HepG2 (cell line): ENCODE measurements around the gene CDH13. TPM values are rescaled to one million over a fixed set of nuclear protein-coding genes. Genes with fewer than 3 reads are reported as not detected.

Experiments
- ATF4 ChIP-seq, 2 experiments: fragments of 450-650 bp in 1 of 2; sonication (generic) in 1 of 2; formaldehyde crosslinking; IDR thresholded peaks; 2 replicates each; pipeline versions ENCODE4 v1.5.0 to v1.8.0; 2020 to 2022; ENCODE audit warnings: mild to moderate bottlenecking in 1 of 2, missing genetic modification reagents in 1 of 2
- DR1 ChIP-seq: sonication (generic); formaldehyde crosslinking; IDR thresholded peaks from 2 replicates; pipeline ENCODE4 v1.8.0; 2021; ENCODE audit warnings: mild to moderate bottlenecking, missing genetic modification reagents, inconsistent platforms
- E2F5 ChIP-seq: sonication (generic); formaldehyde crosslinking; conservative IDR thresholded peaks from 2 replicates; pipeline ENCODE4 v1.4.0; 2020; ENCODE audit warnings: missing genetic modification reagents
- ERF ChIP-seq: IDR thresholded peaks from 2 replicates; pipeline ENCODE4 v1.6.1; 2018; ENCODE audit warnings: missing biosample characterization, missing genetic modification reagents
- FOXC1 ChIP-seq: sonication (generic); formaldehyde crosslinking; IDR thresholded peaks from 2 replicates; pipeline ENCODE4 v1.8.0; 2022; ENCODE audit warnings: mild to moderate bottlenecking, missing genetic modification reagents, borderline replicate concordance
- HDAC6 ChIP-seq: fragments of 200-600 bp; sonication (generic); IDR thresholded peaks from 2 replicates; pipeline ENCODE4 v1.7.0; 2017; ENCODE audit warnings: mild to moderate bottlenecking, antibody characterized with exemption, low read length, low read depth
- HOXA5 ChIP-seq: sonication (generic); formaldehyde crosslinking; IDR thresholded peaks from 2 replicates; pipeline ENCODE4 v1.4.0; 2020; ENCODE audit warnings: missing genetic modification reagents
- IKZF1 ChIP-seq: fragments of 450-650 bp; IDR thresholded peaks from 2 replicates; pipeline ENCODE4 v1.7.1; 2016
- MED13 ChIP-seq: sonication (generic); formaldehyde crosslinking; IDR thresholded peaks from 2 replicates; pipeline ENCODE4 v1.5.0; 2020; ENCODE audit warnings: missing genetic modification reagents
- MIER2 ChIP-seq: IDR thresholded peaks from 2 replicates; pipeline ENCODE4 v1.6.1; 2016; ENCODE audit warnings: missing biosample characterization, missing genetic modification reagents
- NCOA1 ChIP-seq: sonication (generic); formaldehyde crosslinking; IDR thresholded peaks from 2 replicates; pipeline ENCODE4 v1.9.0; 2021; ENCODE audit warnings: missing genetic modification reagents
- NFE2 ChIP-seq: sonication (generic); formaldehyde crosslinking; IDR thresholded peaks from 2 replicates; pipeline ENCODE4 v1.4.0; 2020; ENCODE audit warnings: missing genetic modification reagents
- NFYB ChIP-seq: sonication (generic); formaldehyde crosslinking; IDR thresholded peaks from 2 replicates; pipeline ENCODE4 v1.4.0; 2020; ENCODE audit warnings: missing genetic modification reagents
- NR3C1 ChIP-seq: sonication (generic); formaldehyde crosslinking; IDR thresholded peaks from 2 replicates; pipeline ENCODE4 v1.4.0; 2020; ENCODE audit warnings: missing genetic modification reagents
- ONECUT2 ChIP-seq: sonication (generic); formaldehyde crosslinking; IDR thresholded peaks from 2 replicates; pipeline ENCODE4 v1.4.0; 2020; ENCODE audit warnings: missing genetic modification reagents
- PHF8 ChIP-seq: sonication (generic); formaldehyde crosslinking; IDR thresholded peaks from 2 replicates; pipeline ENCODE4 v1.5.0; 2020; ENCODE audit warnings: missing genetic modification reagents
- RBAK ChIP-seq: sonication (generic); formaldehyde crosslinking; IDR thresholded peaks from 2 replicates; pipeline ENCODE4 v1.5.1; 2020; ENCODE audit warnings: mild to moderate bottlenecking, missing genetic modification reagents
- RFX1 ChIP-seq: fragments of 450-650 bp; IDR thresholded peaks from 2 replicates; pipeline ENCODE4 v1.6.1; 2017
- SAFB2 ChIP-seq: sonication (generic); formaldehyde crosslinking; IDR thresholded peaks from 2 replicates; pipeline ENCODE4 v1.5.1; 2020; ENCODE audit warnings: missing genetic modification reagents, low read depth, mild to moderate bottlenecking, borderline replicate concordance
- THRA ChIP-seq: sonication (generic); formaldehyde crosslinking; IDR thresholded peaks from 2 replicates; pipeline ENCODE4 v1.4.0; 2020; ENCODE audit warnings: missing genetic modification reagents, borderline replicate concordance
- ZBTB33 ChIP-seq: sonication (generic); formaldehyde crosslinking; IDR thresholded peaks from 2 replicates; pipeline ENCODE4 v1.4.0; 2020; ENCODE audit warnings: missing genetic modification reagents
- ZNF33B ChIP-seq: sonication (generic); formaldehyde crosslinking; IDR thresholded peaks from 2 replicates; pipeline ENCODE4 v1.5.1; 2020; ENCODE audit warnings: mild to moderate bottlenecking, missing genetic modification reagents
- ZNF451 ChIP-seq: sonication (generic); formaldehyde crosslinking; IDR thresholded peaks from 2 replicates; pipeline ENCODE4 v1.5.0; 2020; ENCODE audit warnings: mild to moderate bottlenecking, missing genetic modification reagents
- ZNF564 ChIP-seq: sonication (generic); formaldehyde crosslinking; IDR thresholded peaks from 2 replicates; pipeline ENCODE4 v1.8.1; 2023; ENCODE audit warnings: mild to moderate bottlenecking, missing genetic modification reagents
- ZNF75D ChIP-seq: sonication (generic); formaldehyde crosslinking; IDR thresholded peaks from 2 replicates; pipeline ENCODE4 v1.8.1; 2023; ENCODE audit warnings: missing genetic modification reagents, mild to moderate bottlenecking, borderline replicate concordance
- ZNF83 ChIP-seq: sonication (generic); formaldehyde crosslinking; IDR thresholded peaks from 2 replicates; pipeline ENCODE4 v1.4.0; 2020; ENCODE audit warnings: missing genetic modification reagents, mild to moderate bottlenecking, borderline replicate concordance
- ZNF839 ChIP-seq: sonication (generic); formaldehyde crosslinking; IDR thresholded peaks from 2 replicates; pipeline ENCODE4 v1.4.0; 2020; ENCODE audit warnings: missing genetic modification reagents, mild to moderate bottlenecking, borderline replicate concordance
- ZSCAN30 ChIP-seq: sonication (generic); formaldehyde crosslinking; IDR thresholded peaks from 2 replicates; pipeline ENCODE4 v1.5.0; 2020; ENCODE audit warnings: mild to moderate bottlenecking, missing genetic modification reagents
- polyA plus RNA-seq, 8 experiments: library from polyadenylated mRNA; depleted of rRNA in 3 of 8; stranded (reverse) in 7 of 8; unstranded in 1 of 8; fragments of >200 nt; fragmentation: Illumina TruSeq in 4 of 8; extraction: Trizol in 4 of 8; gene quantifications; 2 replicates each; pipeline versions ENCODE4 v1.2.1 to v1.2.3, GENCODE V29; 2011 to 2016; ENCODE audit warnings: low read depth in 4 of 8, missing spikeins in 1 of 8, mixed read lengths in 1 of 8; ENCODE audit not compliant: insufficient read depth in 1 of 8
- total RNA-seq, 5 experiments: library from RNA; depleted of rRNA; stranded (reverse); fragments of >200 nt; fragmentation: Illumina TruSeq; extraction: Trizol; gene quantifications; 2 replicates each; pipeline ENCODE4 v1.2.3, GENCODE V29; 2016; ENCODE audit warnings: low read depth in 1 of 5

The CDH13 gene
- total and polyA plus RNA-seq, 2 of the 13 experiments (the other 11 are each of a cell fraction or from before 2014, with no cell fraction given): not detected

- no peak for TF ChIP-seq ZNF75D
- TF ChIP-seq NFE2: no peak
- TF ChIP-seq ZNF83 (CRISPR knock-in tag): no peak
- TF ChIP-seq MED13 (CRISPR knock-in tag): no peak
- no peak for TF ChIP-seq MIER2 (CRISPR knock-in tag)
- peak; percentile 80 for TF ChIP-seq PHF8
- no peak for TF ChIP-seq RBAK (CRISPR knock-in tag)
- no peak for TF ChIP-seq ZSCAN30 (CRISPR knock-in tag)
- no peak for TF ChIP-seq ZNF564
- no peak for TF ChIP-seq ZNF839 (CRISPR knock-in tag)
- TF ChIP-seq IKZF1: no peak
- no peak for TF ChIP-seq NCOA1
- TF ChIP-seq DR1 (CRISPR knock-in tag): 0 out of 2 replicates have a peak, but pooled peaks have one; percentile 47
- TF ChIP-seq FOXC1 (CRISPR knock-in tag): no peak; the same call in 1 of the 2 replicates
- TF ChIP-seq NR3C1: no peak; the same call in 1 of the 2 replicates
- TF ChIP-seq HOXA5: peak; percentile 65; the same call in 1 of the 2 replicates
- TF ChIP-seq ATF4 (CRISPR knock-in tag; IDR thresholded peaks at IDR 0.05): no peak
- no peak for TF ChIP-seq HDAC6
- TF ChIP-seq ZBTB33 (CRISPR knock-in tag): no peak
- peak; percentile 79; the same call in 1 of the 2 replicates for TF ChIP-seq SAFB2
- peak; percentile 41; the same call in 1 of the 2 replicates for TF ChIP-seq E2F5 (CRISPR knock-in tag)
- no peak for TF ChIP-seq ZNF33B (CRISPR knock-in tag)
- peak; percentile 81; the same call in 1 of the 2 replicates for TF ChIP-seq ERF (CRISPR knock-in tag)
- no peak for TF ChIP-seq RFX1
- peak; percentile 96 for TF ChIP-seq ZNF451 (CRISPR knock-in tag)
- no peak for TF ChIP-seq THRA (CRISPR knock-in tag)
- no peak for TF ChIP-seq NFYB (CRISPR knock-in tag)
- no peak for TF ChIP-seq ONECUT2 (CRISPR knock-in tag)
Measured at GRCh38 chr16:83807710-83808572, 1181.2 kb downstream of the CDH13 start, which contains the start of gene HSBP1 (continued).
